Kidney (tissue), 14 donors: ENCODE results near the gene RCAN2. TPM values are rescaled to one million over a fixed set of nuclear protein-coding genes. Genes with fewer than 3 reads are reported as not detected.
A peak's percentile ranks its signal among the peaks of the same experiment; 100 is the strongest.

Experiments
- DNase-seq, 5 donors: peaks; one replicate each; pipeline ENCODE4 v3.0.0-alpha.2; 2013 to 2020
- FAIRE-seq: peaks from 2 replicates; lab custom pipeline; 2012; peaks lifted over from hg19 to GRCh38; lab: Jason Lieb, UNC
- H3K27ac ChIP-seq, 2 donors: one replicate each; pipeline ENCODE4 v1.7.0; 2013; ENCODE audit warnings: low read depth in 2 of 2, low read length in 2 of 2, inconsistent platforms in 1 of 2
- H3K27me3 ChIP-seq: one replicate; pipeline ENCODE4 v1.7.1; 2013; ENCODE audit warnings: low read length, inconsistent platforms; ENCODE audit not compliant: control insufficient read depth, insufficient read depth
- H3K36me3 ChIP-seq, 3 donors: one replicate each; pipeline versions ENCODE4 v1.7.0 to v1.7.1; 2013; ENCODE audit warnings: low read length in 3 of 3, control low read depth in 1 of 3, inconsistent platforms in 1 of 3; ENCODE audit not compliant: insufficient read depth in 3 of 3, control insufficient read depth in 2 of 3
- H3K4me1 ChIP-seq, 3 donors: one replicate each; pipeline versions ENCODE4 v1.7.0 to v1.7.1; 2013; ENCODE audit warnings: low read length in 3 of 3, inconsistent platforms in 1 of 3, low read depth in 1 of 3; ENCODE audit not compliant: control insufficient read depth in 2 of 3, insufficient read depth in 2 of 3
- H3K4me3 ChIP-seq, 3 donors: one replicate each; pipeline versions ENCODE4 v1.7.0 to v1.8.1; 2013; ENCODE audit warnings: low read length in 3 of 3, control low read depth in 1 of 3, inconsistent platforms in 1 of 3
- H3K9ac ChIP-seq, 3 donors: one replicate each; pipeline versions ENCODE4 v1.7.0 to v1.7.1; 2013; ENCODE audit warnings: low read length in 3 of 3, control low read depth in 1 of 3, inconsistent platforms in 1 of 3
- H3K9me3 ChIP-seq, 3 donors: one replicate each; pipeline versions ENCODE4 v1.7.0 to v1.7.1; 2013; ENCODE audit warnings: low read length in 3 of 3, control low read depth in 1 of 3, inconsistent platforms in 1 of 3; ENCODE audit not compliant: control insufficient read depth in 2 of 3, insufficient read depth in 1 of 3
- intact Hi-C: fragments of 100-400 bp; cut with DNase I; formaldehyde crosslinking; loops from one replicate; pipeline ENCODE4 v1.11.1; 2022
- polyA plus RNA-seq: library from polyadenylated mRNA; stranded (reverse); fragments of 350-450 nt; fragmentation: Illumina TruSeq; extraction: RNeasy Lipid Tissue Mini Kit (QIAGEN cat#74804); gene quantifications from one replicate; pipeline ENCODE4 v1.2.3, GENCODE V29; 2014; ENCODE audit warnings: low read depth, low replicate concordance; ENCODE audit not compliant: insufficient read depth
- total RNA-seq: library from RNA; stranded (reverse); fragmentation: NEBNext Ultra II Directional; extraction: Animal tissue kit (Norgen Biotek cat#: 25700); gene quantifications from one replicate; pipeline ENCODE4 v1.2.1, GENCODE V29; 2021
- TF ChIP-seq, protein P1 (sequence below): IDR thresholded peaks from 3 replicates; pipeline ENCODE4 v1.5.1; 2012; ENCODE audit warnings: mild to moderate bottlenecking, moderate library complexity, borderline replicate concordance; ENCODE audit not compliant: insufficient read depth; ENCODE audit errors: extremely low read depth
- donor health status: control.
- donor health status: control.
- donor health status: control.
- donor health status: control.
- donor health status: control.
- donor health status: DM: yes; HTN: yes; CAD: no.
- donor health status: Normal renal cell carcinoma (clear cell type).

Gene RCAN2
- total and polyA plus RNA-seq, 2 donors from 2014 or later, result 25.7 to 37.4 TPM

DNA sequence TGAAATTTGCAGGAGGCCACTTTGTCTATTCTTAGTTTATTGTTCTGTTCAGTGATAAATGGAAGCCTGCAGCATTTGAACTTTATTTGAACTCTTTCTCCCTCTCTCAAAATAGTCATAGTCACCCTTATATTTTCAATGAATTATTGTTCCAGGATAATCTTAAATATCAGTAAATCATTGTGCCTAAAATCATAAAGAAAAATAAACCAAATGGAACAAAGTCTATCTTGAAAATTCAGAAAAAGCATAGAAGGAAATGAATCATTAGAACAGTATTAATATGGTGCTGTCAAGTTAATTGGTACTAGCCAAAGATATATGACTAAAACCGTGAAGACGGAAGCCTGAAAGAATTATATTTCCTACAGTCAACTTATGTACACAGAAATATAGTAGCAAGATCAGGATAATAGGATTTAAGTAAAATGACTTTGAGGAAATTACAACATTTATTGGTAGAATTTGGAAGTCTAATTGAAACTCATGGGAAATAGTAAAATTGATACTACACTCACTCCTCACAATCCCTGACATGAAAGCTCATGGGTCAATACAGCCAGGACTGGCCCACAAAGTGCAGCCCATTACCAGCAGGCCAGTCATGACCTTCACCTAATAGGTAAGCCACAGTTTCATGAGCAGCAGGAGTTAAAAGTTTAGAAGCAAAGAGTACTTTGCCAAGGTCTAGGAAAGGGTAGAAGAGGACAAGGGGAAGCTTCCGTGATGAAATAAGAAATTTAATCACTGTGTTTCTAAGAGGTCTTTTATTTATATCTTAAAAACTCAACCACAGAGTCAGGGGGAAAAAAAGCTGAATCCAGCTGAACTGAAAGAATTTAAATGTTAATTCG lies 200.6 kb downstream of the RCAN2 start:
- Histone ChIP-seq H3K27me3 (no peaks in the 10 kb centered on the region), H3K36me3 (no peaks in the 10 kb centered on the region), H3K9ac (no peak overlapping the region), H3K4me3 (no peak overlapping the region), H3K9me3 (no peaks in the 10 kb centered on the region), H3K4me1 (peaks cover 4 to 6% (median 5%) of the 10 kb centered on the region in 3 donors), H3K27ac (no peak overlapping the region)
- DNase-seq, result peak in 2 of 5 donors; percentile 41 to 80
- intact Hi-C loops, result no loop called here
- TF ChIP-seq, protein P1, sequence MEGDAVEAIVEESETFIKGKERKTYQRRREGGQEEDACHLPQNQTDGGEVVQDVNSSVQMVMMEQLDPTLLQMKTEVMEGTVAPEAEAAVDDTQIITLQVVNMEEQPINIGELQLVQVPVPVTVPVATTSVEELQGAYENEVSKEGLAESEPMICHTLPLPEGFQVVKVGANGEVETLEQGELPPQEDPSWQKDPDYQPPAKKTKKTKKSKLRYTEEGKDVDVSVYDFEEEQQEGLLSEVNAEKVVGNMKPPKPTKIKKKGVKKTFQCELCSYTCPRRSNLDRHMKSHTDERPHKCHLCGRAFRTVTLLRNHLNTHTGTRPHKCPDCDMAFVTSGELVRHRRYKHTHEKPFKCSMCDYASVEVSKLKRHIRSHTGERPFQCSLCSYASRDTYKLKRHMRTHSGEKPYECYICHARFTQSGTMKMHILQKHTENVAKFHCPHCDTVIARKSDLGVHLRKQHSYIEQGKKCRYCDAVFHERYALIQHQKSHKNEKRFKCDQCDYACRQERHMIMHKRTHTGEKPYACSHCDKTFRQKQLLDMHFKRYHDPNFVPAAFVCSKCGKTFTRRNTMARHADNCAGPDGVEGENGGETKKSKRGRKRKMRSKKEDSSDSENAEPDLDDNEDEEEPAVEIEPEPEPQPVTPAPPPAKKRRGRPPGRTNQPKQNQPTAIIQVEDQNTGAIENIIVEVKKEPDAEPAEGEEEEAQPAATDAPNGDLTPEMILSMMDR, result no peak
- no peak for FAIRE-seq

DNA sequence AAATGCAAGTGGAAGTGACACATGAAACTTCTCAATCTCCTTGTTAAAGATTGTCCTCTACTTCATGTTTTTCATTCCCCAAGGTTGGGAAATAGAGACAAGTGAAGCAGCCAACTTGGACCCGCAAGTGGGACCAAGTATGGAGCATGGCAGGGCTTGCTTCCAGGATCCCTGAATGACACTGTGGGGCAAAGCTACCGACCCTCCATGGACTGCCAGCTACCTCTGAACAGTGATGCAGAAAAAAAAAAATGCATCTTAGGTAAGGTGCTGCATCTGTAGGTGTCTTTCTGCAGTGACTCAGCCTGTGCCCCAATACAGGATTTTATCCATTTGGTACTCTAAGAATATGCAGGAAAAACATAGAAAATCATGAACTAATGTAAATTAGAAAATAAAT lies 201.4 kb downstream of the RCAN2 start:
- intact Hi-C loops, result no loop called here
- peaks cover 4 to 6% (median 5%) of the 10 kb centered on the region in 3 donors for H3K4me1 ChIP-seq
- H3K4me3 ChIP-seq, result no peak overlapping the region
- no peaks in the 10 kb centered on the region for H3K36me3 ChIP-seq
- H3K27me3 ChIP-seq, result no peaks in the 10 kb centered on the region
- no peak overlapping the region for H3K27ac ChIP-seq
- DNase-seq, result no peak
- no peaks in the 10 kb centered on the region for H3K9me3 ChIP-seq
- H3K9ac ChIP-seq, result no peak overlapping the region
- no peak for FAIRE-seq
- TF ChIP-seq, protein P1, result no peak

DNA sequence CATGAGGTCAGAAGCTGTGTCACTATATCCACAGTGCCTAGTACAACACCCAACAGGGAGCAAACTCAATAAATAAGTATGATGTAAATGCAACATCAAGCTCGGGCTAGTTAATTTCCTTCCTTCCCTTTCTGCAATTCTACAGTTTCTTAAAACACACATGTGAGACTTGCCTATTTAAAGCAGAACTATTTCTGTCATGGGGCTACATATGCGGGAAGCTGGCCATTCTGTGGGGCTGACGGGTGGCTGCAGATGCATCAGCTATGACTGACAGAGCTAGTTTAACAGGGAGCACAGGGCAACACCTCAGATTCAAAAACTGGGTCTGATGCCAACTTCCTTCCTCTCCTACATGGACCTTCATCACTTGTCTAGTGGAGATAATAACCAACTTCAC lies 202.4 kb downstream of the RCAN2 start:
- Histone ChIP-seq H3K9me3 (no peaks in the 10 kb centered on the region), H3K4me3 (no peak overlapping the region), H3K27ac (no peak overlapping the region), H3K36me3 (no peaks in the 10 kb centered on the region), H3K9ac (no peak overlapping the region), H3K27me3 (no peaks in the 10 kb centered on the region), H3K4me1 (peaks cover 4 to 6% (median 5%) of the 10 kb centered on the region in 3 donors)
- peak in 1 of 5 donors; percentile 17 for DNase-seq
- intact Hi-C loops, result no loop called here
- TF ChIP-seq, protein P1, result no peak
- no peak for FAIRE-seq
